Kidney (tissue), 14 donors: ENCODE data around the gene TLN1. TPM values are rescaled to one million over a fixed set of nuclear protein-coding genes. Genes with fewer than 3 reads are reported as not detected.
A peak's percentile ranks its signal among the peaks of the same experiment; 100 is the strongest.

ENCODE experiments used
- DNase-seq, 5 donors: peaks; one replicate each; pipeline ENCODE4 v3.0.0-alpha.2; 2013 to 2020
- FAIRE-seq: peaks from 2 replicates; lab custom pipeline; 2012; peaks lifted over from hg19 to GRCh38; lab: Jason Lieb, UNC
- H3K27ac ChIP-seq, 2 donors: one replicate each; pipeline ENCODE4 v1.7.0; 2013; ENCODE audit warnings: low read depth in 2 of 2, low read length in 2 of 2, inconsistent platforms in 1 of 2
- H3K27me3 ChIP-seq: one replicate; pipeline ENCODE4 v1.7.1; 2013; ENCODE audit warnings: low read length, inconsistent platforms; ENCODE audit not compliant: control insufficient read depth, insufficient read depth
- H3K36me3 ChIP-seq, 3 donors: one replicate each; pipeline versions ENCODE4 v1.7.0 to v1.7.1; 2013; ENCODE audit warnings: low read length in 3 of 3, control low read depth in 1 of 3, inconsistent platforms in 1 of 3; ENCODE audit not compliant: insufficient read depth in 3 of 3, control insufficient read depth in 2 of 3
- H3K4me1 ChIP-seq, 3 donors: one replicate each; pipeline versions ENCODE4 v1.7.0 to v1.7.1; 2013; ENCODE audit warnings: low read length in 3 of 3, inconsistent platforms in 1 of 3, low read depth in 1 of 3; ENCODE audit not compliant: control insufficient read depth in 2 of 3, insufficient read depth in 2 of 3
- H3K4me3 ChIP-seq, 3 donors: one replicate each; pipeline versions ENCODE4 v1.7.0 to v1.8.1; 2013; ENCODE audit warnings: low read length in 3 of 3, control low read depth in 1 of 3, inconsistent platforms in 1 of 3
- H3K9ac ChIP-seq, 3 donors: one replicate each; pipeline versions ENCODE4 v1.7.0 to v1.7.1; 2013; ENCODE audit warnings: low read length in 3 of 3, control low read depth in 1 of 3, inconsistent platforms in 1 of 3
- H3K9me3 ChIP-seq, 3 donors: one replicate each; pipeline versions ENCODE4 v1.7.0 to v1.7.1; 2013; ENCODE audit warnings: low read length in 3 of 3, control low read depth in 1 of 3, inconsistent platforms in 1 of 3; ENCODE audit not compliant: control insufficient read depth in 2 of 3, insufficient read depth in 1 of 3
- CTCF ChIP-seq: IDR thresholded peaks from 3 replicates; pipeline ENCODE4 v1.5.1; 2012; ENCODE audit warnings: mild to moderate bottlenecking, moderate library complexity, borderline replicate concordance; ENCODE audit not compliant: insufficient read depth; ENCODE audit errors: extremely low read depth
- intact Hi-C: fragments of 100-400 bp; cut with DNase I; formaldehyde crosslinking; loops from one replicate; pipeline ENCODE4 v1.11.1; 2022
- polyA plus RNA-seq: library from polyadenylated mRNA; stranded (reverse); fragments of 350-450 nt; fragmentation: Illumina TruSeq; extraction: RNeasy Lipid Tissue Mini Kit (QIAGEN cat#74804); gene quantifications from one replicate; pipeline ENCODE4 v1.2.3, GENCODE V29; 2014; ENCODE audit warnings: low read depth, low replicate concordance; ENCODE audit not compliant: insufficient read depth
- total RNA-seq: library from RNA; stranded (reverse); fragmentation: NEBNext Ultra II Directional; extraction: Animal tissue kit (Norgen Biotek cat#: 25700); gene quantifications from one replicate; pipeline ENCODE4 v1.2.1, GENCODE V29; 2021
- donor health status: control.
- donor health status: control.
- donor health status: control.
- donor health status: control.
- donor health status: control.
- donor health status: DM: yes; HTN: yes; CAD: no.
- donor health status: Normal renal cell carcinoma (clear cell type).

TLN1 gene
- total and polyA plus RNA-seq, 2 donors from 2014 or later: 71.7 to 376 TPM

GRCh38 chr9:35700031-35700430 is 32.0 kb downstream of the TLN1 start:
- TF ChIP-seq CTCF: no peak
- Histone ChIP-seq H3K27me3 (no peaks in the 10 kb centered on the region), H3K9me3 (no peaks in the 10 kb centered on the region), H3K36me3 (peaks cover 23 to 76% (median 69%) of the 10 kb centered on the region in 3 donors), H3K4me3 (no peak overlapping the region), H3K4me1 (peaks cover 0 to 2% (median 0%) of the 10 kb centered on the region in 3 donors), H3K9ac (no peak overlapping the region), H3K27ac (no peak overlapping the region)
- FAIRE-seq (no peak), DNase-seq (no peak)
- intact Hi-C loops: no loop called here

GRCh38 chr9:35698231-35698630 is 33.8 kb downstream of the TLN1 start:
- TF ChIP-seq CTCF: no peak
- Histone ChIP-seq H3K9me3 (no peaks in the 10 kb centered on the region), H3K27ac (no peak overlapping the region), H3K36me3 (peaks cover 21 to 58% (median 51%) of the 10 kb centered on the region in 3 donors), H3K9ac (no peak overlapping the region), H3K27me3 (no peaks in the 10 kb centered on the region), H3K4me3 (no peak overlapping the region), H3K4me1 (peaks cover 0 to 2% (median 0%) of the 10 kb centered on the region in 3 donors)
- FAIRE-seq (no peak), DNase-seq (peak in 1 of 5 donors; percentile 37)
- intact Hi-C loops: no loop called here

- Histone ChIP-seq H3K27me3 (no peaks in the 10 kb centered on the region), H3K27ac (no peak overlapping the region), H3K36me3 (peaks cover 20 to 51% (median 45%) of the 10 kb centered on the region in 3 donors), H3K9me3 (no peaks in the 10 kb centered on the region), H3K9ac (no peak overlapping the region), H3K4me1 (peaks cover 0 to 2% (median 0%) of the 10 kb centered on the region in 3 donors), H3K4me3 (no peak overlapping the region)
- intact Hi-C loops: no loop called here
- TF ChIP-seq CTCF: no peak
- FAIRE-seq (no peak), DNase-seq (peak in 1 of 5 donors; percentile 58)
Observed at GRCh38 chr9:35697486-35697885, 34.5 kb downstream of the TLN1 start.
